HG02610 (cell line): ENCODE measurements around the gene TTI1.
"Not testable (repeated sequence)": the region's sequence is repeated elsewhere in the genome, so short reads cannot be mapped to it uniquely, and the experiment has no call there.

Experiments used
- ATAC-seq: cut with Tn5 transposase; IDR thresholded peaks from one replicate; pipeline ENCODE4 v1.9.1; 2021; ENCODE audit warnings: mild to moderate bottlenecking, moderate library complexity; ENCODE audit not compliant: unreplicated experiment

Gene TTI1

DNA sequence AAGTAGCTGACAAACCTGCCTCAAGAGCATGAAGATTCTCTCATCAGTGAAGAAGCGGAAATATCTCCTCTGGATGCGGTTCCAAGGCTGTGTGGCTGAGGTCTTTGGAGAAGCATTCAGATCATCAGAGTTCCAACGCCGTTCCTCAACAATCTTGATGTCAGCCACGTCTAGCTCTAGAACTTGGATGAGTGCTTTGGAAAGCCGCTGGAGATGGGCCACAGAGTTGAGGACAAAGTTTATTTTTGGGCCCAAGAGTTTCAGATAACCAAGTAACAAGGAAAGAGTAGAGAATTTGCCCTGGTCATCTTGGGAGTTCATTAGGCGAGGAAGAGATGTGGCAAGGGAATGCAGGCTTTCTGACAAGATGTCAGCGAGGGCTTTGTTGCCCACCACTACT, 20.9 kb downstream of the TTI1 start:
- no peak for ATAC-seq

DNA sequence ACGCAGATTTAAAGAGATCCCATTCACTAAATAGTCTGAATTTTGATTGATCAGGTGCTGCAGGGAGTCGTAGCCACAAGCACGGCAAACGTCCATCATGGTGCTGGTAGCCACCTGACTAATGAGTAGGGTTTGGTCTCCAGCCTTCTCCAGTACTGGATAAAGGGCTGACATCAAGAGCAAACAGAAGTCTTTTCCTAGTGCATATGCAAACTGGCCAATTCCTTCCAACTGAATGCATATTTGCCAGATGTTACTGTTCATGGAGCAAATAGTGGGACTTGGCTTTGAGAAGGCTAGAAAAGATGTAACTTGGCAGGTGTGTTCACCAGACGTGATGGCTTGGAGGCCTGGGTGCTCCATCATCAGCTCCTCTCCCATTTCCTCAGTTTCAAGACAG, 21.6 kb downstream of the TTI1 start:
- ATAC-seq = no peak

DNA sequence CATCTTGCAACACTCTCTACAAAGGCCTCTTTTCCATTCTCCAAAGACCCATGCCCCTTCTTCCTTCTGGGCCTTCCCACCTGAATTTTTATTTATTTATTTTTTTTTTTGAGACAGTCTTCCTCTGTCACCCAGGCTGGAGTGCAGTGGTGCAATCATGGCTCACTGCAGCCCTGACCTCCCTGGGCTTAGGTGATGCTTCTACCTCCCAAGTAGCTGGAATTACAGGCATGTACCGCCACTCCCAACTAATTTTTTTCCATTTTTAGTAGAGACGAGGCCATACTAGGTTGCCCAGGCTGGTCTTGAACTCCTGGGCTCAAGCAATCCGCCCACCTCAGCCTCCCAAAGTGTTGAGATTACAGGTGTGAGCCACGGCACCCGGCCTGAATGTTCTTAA, 23.8 kb downstream of the TTI1 start:
- ATAC-seq = not testable (repeated sequence)

DNA sequence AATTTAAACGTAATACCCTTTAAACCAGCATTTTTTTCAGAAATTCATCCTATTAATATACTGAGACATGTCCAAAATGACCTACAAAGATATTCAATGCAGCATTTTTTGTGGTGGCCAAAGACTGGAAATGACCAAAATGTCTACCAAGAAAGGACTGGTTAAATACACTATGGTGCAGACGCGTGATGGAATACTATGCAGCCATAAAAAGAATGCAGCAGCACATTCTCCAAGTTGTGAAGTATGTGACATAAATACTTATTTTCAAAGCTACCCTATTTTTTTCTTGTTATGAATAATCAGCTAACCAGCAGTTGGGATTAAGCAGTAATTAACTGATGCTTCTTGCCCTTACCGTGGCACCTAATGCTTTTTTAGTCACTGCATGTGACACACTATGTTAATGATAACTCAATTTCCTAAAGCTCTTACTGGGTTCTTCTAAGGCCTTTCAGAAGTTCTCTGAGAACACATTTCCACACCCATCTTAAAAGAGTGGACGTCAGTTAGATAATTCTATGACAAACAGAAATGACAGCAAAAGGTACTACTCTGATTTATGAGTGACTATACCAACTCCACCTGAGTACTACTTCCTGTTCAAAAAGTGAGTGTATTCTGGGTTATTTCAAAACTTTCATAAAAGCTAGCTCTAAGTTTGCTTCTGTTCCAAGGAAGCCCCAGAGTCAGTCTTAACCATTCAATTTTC, 24.9 kb downstream of the TTI1 start:
- ATAC-seq = no peak

DNA sequence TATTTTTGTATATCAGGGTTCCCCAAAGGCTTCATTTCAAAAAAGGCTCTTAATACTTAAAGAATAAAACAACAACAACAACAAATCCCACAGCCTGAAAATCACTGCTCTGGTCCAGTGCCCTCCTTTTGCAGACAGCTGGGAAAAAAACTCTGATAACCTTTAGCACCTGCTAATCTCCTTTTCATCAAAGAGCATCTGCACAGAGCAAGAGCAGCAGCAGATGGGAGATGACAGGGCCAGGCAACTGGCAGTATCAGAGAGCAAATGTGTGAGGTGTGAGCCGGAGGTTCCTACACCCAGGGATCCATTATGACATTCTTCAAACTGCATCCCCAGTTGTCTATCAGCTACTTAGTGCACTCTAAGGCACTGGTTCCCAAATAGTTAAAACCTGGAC, 25.7 kb downstream of the TTI1 start:
- no peak for ATAC-seq

DNA sequence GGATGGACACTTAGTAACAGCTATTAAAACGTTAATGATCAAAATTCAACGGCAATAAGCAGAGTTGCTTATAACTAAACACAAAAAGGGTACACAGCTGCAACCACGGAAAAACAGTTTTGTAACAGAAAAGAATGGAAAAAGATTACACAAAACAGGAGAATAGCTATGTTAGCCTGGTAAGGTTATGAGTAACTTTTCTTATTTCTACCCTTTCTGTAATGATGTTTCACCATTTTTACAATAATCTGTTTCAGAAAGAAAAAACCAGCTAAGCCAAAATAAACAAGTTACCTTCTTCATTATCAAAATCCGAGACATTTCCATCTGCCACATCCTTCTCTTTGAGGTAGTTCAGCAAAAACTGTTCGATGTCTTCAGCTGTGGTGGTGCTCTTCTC, 27.4 kb downstream of the TTI1 start:
- ATAC-seq = no peak

DNA sequence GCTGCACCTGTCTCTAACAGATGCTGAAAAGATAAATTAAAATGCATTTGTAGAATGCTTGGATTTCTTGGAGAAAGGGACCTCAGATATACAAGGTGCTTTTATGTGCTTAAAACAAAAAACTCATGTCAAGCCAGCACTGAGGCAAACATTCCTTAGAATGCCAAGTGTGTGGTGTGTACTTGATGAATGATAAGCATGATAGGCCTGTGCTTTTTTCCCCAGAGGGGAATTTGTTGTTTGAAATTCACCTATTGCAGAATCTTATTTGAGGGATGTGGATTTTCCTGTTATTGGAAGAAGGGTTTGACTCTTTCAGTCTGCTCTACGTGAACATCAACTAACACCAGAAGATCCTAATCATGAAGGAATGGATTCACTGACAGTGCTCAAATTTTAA, 28.8 kb downstream of the TTI1 start:
- no peak for ATAC-seq

DNA sequence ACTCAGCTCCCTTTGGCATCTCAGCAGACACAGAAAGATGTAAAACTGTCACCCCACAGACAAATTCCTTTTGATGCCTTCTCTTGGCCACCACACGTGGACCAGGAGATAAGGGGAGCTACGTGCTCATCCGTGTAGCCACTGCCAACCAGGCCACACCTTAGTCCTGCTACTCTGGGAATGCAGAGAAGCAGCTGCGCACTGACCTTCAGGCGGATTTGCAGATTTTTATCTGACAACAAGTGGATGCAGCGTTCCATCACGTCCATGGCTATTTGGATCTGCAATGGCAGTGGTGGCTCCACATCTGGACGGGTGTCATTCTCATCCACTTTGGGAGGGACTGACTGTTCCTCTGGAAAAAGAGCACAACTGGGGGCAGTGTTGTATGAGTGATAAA, 30.8 kb downstream of the TTI1 start:
- no peak for ATAC-seq

DNA sequence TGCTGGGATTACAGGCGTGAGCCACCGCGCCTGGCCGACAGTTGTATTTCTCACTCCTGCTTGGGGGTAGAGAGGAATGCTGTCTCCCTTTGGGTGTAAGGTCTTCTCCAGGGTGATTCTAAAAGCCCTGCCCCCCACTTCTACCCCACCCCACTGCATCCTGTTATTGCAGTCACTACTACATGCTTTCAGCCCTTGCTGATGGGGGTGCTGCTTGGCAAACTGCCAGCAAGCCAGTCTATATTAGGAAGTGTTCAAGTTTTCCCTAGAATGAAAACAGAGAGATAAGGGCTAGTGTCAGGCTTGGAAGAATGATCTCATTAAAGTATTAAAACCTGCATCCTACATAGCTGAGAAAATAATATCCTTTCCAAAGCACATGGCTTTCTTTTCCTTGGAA, 31.3 kb downstream of the TTI1 start:
- no peak for ATAC-seq

DNA sequence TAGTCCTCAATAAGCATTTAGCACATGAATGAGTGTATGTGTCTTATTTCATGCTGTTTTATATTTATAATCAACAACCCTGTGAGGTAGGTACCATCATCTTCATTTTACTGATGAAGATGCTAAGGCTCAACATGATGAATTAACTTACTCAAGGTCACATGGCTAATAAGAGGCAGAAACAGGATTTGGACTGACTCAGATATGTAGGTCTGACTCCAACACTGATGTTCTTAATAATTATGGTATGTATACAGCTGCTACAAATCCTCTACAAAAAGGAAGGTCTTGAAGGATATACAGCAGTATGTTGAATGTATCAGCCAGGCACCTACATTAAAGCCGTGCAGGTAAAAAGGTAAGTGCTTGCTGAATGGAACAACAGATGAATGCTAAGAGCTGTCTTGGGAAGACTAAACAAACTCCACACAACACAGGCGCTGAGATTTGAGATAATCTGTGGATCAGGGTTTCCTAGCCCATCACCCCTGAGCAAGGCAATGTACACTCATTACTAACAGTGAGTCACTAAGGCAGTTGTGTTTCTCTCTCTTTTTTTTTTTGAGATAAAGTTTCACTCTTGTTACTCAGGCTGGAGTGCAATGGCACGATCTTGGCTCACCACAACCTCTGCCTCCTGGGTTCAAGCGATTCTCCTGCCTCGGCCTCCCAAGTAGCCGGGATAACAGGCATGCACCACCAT, 31.9 kb downstream of the TTI1 start:
- no peak for ATAC-seq

DNA sequence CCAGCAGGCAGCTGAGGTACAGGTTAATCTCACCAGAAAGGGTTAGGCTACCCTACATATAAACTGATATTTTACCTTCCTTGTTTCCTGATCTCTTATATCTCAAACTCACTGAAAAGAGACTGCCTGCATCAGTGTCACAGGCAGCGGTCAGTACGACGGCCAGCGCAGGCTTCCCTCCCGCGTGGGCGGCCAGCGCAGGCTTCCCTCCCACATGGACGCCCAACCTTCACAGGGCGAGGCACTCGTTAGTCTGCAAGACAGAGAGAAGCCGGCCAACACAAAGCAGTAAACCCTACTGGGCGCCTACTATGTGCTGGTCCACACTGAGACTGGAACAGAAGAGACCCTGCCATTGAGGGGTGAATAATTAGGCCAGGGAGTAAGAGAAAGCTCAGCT, 33.0 kb downstream of the TTI1 start:
- no peak for ATAC-seq

DNA sequence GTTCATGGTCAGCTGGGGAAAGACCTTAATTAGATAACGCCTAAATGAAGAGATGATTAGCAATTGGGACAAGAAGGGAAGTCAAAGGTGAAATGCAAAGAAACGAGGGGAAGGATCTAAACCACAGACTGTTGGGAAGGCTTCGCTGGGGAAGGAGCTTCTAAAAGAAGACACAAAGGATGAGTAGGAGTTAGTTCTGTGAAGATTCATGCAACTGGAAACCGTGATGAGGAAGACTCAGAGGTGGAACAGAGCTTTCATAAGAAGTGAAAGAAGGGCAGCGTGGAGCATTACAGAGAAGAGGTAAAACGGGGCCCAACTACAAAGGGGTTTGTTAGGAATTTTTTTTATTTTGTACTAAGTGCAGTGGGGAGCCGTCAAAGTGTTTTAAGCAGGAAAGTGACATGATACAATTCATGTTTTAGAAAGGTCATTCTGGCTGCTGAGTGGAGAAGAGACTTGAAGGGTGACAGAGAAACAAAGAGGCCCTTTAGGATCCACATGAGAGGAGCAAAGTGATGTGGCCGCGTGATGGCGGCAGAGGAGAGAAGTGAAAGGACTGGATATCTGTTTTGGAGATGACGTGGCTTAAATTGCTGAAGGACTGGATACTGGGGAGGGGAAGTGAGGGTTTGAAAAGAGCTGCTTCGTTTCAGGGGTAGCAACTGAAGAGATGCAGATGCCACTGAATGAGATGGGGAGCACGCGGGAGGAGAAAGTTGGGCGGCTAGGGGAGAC, 33.6 kb downstream of the TTI1 start:
- no peak for ATAC-seq

DNA sequence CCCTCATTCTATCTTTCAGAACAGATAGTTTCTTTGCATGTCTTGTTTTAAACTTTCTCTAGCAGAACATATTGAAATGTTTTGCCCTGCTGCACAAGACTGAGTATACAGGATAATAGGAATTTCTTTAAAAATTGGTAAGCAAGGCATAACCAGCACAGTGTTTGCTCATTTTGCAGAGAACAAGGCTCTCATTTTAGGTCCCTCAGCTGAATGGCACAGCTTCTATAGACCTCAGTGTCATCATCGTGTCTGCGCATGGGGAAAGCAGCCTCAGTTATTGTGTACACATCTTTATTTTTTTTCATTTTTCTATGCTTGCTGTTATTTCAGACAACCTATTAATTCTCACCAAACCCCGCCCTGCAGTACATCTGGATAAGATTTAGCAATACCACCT, 35.7 kb downstream of the TTI1 start:
- no peak for ATAC-seq

DNA sequence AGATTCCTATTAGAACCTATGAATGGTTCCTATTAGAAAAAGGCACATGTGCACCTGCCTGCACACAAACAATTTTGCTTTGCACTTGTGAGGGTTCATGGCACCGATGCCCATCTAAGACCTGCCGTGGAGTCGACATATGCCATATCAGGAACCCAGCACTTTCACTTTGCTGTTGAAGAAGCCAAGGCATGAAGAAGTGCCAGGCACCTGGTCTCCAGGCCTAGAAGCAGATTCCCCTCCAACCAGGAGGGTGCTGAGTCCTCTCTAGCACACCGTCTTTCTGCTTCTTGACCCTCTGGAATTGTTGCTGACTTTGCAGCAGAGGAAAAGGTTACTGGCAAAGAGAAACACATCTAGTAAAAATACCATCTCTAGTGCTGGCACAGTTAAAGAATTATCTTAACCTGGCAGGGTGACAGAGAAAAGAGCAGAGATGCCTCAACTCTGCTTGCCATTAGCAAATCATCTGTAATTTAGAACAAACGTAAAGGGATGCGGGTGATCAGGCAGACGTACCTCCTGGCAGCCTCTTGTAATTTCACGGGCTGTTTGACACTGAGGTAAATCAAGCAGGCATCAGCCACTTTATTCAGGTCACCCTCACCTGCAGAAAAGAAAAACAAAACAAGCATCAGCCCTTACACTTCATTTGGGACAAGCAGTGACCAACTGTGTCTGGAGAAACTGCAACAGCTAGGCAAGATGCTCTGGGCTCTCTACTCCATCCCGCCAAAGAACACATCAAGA, 37.2 kb downstream of the TTI1 start:
- ATAC-seq = no peak

DNA sequence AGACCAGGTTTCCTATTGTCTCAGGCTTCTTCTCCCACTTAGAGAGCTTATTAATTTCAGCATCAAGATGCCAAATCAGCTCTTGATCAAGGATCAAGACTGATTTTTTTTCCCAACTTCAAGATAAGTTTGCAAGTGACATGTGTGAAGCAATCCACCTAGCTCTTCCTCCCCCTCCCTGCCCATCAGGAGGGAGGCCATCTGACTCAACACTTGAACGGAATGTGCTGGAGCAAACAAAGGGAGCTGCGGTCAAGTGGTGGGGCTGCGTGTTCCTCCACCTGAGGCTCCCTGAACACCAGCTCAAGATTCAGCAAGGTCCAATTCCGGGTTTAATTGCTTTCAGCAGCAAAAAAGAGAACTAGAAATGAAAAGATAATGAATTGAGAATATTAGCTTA, 38.7 kb downstream of the TTI1 start:
- no peak for ATAC-seq

DNA sequence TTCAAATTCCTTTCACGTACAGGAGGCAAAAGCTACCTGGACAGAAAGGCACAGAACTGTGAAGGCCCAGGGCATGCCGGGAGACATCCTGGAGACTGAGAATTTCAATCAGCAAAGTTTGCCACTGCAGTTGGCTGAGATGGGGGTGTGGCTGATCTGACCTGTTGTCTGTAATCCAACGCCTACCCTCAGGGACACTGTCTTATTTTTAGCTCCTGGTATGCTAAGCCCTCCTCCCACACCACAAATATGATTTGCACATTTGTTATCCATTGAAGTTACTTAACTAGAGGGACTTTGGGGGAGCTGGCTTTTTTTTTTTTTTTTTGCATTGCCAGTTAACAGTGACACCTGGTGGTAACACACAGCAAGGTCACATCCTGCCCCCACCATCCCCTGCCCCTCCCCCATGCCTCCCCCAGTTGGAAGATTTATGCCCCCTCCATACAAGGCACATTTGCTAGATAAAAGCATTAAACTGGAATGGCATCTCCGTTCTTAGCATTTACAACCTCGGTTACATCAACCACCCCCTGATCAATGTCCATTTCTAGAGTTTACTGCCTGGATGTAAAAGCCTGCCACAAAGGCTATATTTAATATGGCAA, 40.4 kb downstream of the TTI1 start:
- no peak for ATAC-seq

DNA sequence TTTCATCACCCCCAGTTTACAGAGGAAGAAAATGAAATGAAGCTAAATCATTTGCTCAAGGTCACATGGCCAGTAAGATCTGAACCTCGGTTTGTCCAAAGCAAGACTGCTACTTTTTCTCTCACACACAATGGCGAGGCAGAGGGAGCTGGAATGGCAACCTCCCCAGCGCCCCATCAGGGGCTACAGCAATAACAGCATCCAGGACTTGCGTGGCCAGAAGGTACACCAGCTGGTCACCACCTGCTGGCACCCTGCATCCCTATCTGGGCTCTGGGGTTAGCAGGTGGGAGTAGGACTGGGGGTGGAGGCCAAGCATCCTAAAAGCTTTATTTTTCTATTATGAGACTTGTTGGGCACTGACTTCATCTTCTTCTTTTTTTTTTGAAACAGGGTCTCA, 41.3 kb downstream of the TTI1 start:
- no peak for ATAC-seq

DNA sequence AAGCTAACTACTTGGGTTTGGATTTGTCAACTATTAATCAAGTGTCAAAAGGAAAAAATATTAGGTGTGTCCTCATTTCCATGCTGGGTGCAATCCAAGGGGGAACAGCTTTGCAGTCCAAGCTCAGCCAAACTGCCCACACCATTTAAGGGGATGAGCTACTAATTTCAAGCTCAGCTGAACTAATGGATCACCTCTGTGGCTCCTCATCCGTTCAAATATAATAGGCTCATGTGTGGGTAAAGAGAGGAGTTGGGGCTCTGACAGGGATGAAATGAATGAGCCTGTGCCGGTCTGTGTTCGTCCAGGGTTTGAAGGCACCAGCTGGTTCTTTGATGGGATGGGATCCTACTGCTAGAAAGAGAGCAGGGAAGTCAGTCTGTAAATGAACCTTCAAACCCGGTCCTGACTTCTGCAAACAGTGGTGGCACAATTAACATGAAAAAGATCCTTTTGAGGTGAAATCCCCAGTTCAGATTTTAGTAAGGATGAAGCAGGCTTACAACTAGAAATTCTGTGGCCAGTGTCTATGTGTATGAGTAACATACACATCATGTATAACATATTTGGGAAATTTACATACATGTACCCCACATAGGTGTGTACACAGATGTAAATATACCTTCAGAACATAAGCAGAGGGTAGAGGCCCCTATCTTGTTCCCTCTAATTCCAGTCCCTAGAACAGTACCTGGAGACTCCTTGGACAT, 41.9 kb downstream of the TTI1 start:
- ATAC-seq = no peak

DNA sequence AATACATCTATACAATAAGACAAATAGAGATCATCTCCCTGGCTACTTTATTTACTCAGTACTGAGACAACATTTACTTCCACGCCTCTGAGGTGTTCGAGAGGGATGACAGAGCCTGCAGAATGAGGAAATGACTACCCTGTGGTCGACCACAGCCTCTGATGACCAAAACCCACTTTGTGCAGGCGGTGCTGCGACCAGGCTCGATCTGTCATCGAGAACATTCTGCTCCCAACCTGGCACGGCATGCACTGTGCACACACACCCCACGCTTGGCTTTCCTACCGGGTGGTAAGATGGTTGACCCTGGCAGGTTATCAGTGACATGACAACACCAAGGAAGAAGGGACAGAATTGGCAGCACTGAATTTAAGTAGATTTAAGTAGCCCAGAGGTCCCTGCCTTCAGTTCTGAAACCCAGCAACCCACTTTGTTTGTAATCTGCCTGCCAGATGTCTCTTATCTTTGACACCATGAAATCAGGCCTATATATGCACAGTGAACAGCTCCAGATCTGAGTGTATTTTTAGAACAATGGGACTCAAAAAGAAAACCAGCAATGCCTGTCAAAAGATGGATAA, 42.6 kb downstream of the TTI1 start:
- ATAC-seq = peak; percentile 91
